GM19397 (cell line): Measurements from ENCODE around the gene VTI1B.
A peak's percentile ranks its signal among the peaks of the same experiment; 100 is the strongest.
"Not testable (repeated sequence)": the region's sequence is repeated elsewhere in the genome, so short reads cannot be mapped to it uniquely, and the experiment has no call there.

Experiments used
- ATAC-seq: cut with Tn5 transposase; IDR thresholded peaks from one replicate; pipeline ENCODE4 v1.9.1; 2021; ENCODE audit warnings: mild to moderate bottlenecking, moderate library complexity; ENCODE audit not compliant: unreplicated experiment

VTI1B gene, protein sequence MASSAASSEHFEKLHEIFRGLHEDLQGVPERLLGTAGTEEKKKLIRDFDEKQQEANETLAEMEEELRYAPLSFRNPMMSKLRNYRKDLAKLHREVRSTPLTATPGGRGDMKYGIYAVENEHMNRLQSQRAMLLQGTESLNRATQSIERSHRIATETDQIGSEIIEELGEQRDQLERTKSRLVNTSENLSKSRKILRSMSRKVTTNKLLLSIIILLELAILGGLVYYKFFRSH

DNA sequence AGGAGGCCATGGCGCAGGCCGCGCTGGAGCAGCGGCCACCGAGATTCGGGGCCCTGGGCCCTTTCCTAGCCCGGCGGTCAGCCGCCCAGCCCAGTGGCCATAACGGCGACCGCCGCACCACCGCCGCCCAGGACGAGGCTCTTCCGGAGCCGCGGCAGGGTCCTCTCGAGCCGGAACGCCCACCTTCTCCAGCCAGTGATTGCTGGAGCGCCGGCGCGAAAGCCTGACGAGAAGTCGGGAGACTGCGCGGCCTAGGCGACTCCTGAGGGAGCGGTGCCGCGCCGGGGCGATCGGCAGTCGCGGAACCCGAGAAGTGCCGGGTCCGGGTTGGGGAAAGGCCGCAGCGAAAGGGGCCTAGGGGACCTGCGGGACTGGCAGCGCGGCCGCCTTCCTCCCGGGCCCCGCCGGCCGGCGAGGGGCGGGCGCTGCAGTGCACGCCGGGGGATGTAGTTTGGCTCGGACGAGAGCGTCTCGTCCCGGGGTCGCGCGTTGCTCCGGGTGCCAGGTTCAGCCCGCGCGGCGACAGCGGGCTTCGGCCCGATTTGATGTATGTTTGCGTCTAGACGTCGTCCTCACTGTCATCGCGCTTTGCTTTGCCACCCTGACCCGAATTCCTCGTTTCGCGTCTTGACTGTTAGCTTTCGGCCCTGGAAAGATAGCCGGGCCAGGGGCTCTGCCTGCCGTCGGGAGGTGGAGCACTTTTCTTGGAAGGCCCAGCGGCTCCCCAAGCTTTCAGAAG is at the start of gene VTI1B:
VTI1B (minus strand) TSS at position 153 of the 739 bp plus-strand sequence; CDS start at position 10, 143 bp downstream.
- ATAC-seq = peak; percentile 90

DNA sequence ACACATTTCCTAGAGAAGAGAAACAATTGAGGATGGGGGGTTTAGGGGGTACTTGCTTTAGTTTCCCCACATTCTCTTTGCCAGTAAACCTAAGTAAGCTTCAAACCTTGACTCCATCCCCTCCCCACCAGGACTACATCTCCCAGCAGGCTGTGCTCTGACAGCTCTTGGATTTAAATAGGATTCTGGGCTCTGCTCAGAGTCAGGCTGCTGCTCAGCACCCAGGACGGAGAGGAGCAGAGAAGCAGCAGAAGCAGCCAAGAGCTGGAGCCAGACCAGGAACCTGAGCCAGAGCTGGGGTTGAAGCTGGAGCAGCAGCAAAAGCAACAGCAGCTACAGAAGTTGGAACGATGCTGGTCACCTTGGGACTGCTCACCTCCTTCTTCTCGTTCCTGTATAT is 47.9 kb upstream of the VTI1B start:
- ATAC-seq = no peak

DNA sequence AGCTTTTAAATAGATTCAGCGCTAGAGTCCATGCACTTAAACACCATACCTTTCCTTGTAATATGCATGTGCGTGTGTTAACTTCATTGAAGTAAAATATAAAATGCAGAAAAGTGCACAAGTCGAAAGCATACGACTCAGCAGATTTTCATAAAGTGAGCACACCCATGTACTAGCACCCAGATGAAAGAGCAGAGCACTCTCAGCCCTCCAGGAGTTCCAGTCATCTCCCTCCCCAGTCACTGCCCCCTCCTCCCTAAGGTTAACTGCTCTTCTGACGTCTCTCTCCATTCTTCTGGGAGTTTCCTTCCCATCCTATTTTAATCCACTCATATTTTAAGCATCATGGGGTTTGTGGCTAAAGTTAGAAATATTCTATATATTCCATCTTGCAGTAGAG is 47.4 kb upstream of the VTI1B start:
- no peak for ATAC-seq

DNA sequence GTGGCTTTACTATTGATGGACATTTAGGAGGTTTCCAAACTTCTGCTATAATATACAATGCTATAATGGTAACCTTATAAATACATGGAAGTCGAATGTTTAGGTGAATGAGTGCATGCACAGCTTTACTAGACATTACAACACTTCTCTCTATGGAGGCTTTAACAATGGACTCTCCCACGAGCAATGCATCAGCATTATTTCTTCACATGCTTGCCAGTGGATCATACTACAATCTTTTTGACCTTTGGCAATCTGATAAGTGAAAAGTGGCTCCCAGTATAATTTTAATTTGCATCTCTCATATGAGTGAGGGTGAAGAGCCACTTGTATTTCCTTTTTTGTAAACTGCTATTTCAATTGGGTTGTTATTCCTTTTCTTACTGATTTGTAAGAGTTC is 45.4 kb upstream of the VTI1B start:
- ATAC-seq = no peak

DNA sequence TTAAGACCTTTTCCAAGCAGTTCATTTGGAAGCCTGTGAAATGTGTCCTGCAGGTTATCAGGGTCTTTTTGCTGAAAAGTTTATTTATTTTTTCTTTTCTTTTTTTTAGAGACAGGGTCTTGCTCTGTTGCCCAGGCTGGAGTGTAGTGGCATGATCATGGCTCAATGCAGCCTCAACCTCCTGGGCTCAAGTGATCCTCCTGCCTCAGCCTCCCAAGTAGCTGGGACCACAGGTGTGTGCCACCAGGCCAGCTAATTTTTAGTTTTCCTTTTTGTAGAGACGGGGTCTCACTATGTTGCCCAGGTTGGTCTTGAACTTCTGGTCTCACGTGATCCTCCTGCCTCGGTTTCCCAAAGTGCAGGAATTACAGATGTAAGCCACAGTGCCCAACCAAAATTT is 45.0 kb upstream of the VTI1B start:
- ATAC-seq = not testable (repeated sequence)

DNA sequence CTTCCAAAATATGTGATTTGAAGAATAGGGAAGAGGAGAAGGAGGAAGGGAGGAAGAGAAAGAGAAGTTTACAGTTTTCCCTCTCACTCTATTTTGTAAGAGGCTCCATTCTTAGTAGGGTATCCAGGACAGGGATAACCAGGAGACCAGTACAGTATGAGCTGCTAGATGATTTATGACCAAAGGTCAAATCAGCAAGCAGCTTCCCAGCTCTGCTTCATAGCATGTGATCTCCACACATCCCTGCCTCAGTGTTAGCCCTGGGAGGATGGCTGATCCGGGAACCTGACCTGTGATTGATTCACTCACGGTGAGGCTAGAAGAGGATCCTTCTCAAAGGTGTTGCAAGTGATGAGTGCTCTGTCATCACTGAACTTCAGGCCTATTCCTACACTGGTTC is 43.8 kb upstream of the VTI1B start:
- no peak for ATAC-seq

DNA sequence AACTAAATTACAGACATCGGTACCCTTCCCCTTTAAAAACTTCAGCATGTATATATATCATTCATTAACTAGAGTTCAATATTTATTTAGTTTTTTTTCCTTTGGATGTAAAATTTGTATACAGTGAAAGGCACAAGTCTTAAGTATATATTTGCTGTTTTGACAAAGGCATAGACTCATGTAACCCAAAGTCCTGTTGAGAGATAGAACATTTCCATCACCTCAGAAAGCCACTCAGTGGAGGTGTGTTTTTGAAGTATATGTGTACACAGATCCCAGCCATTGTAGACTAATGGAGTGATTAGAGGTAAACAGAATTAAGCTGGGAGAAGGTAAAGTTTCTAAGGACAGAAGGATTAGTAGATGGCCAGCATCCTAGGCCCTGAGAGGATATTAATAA is 42.6 kb upstream of the VTI1B start:
- ATAC-seq = no peak

DNA sequence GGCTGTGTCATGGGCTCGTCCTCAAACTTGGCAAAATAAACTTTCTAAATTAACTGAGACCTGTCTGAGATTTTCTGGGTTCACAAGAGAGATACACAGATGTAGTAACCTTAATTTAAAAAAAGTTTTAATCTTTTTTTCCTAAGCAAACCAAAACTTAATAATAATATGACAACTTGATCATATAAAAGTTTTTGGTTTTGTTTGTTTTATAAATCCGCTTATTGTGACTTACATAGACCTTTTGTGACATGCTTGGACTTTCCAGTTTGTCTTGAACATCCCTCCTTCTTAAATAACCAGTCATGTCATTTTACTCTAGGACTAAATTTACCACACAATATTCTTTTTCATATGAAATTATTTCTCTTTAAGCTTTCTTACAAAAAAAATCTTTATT is 35.8 kb upstream of the VTI1B start:
- ATAC-seq = no peak

DNA sequence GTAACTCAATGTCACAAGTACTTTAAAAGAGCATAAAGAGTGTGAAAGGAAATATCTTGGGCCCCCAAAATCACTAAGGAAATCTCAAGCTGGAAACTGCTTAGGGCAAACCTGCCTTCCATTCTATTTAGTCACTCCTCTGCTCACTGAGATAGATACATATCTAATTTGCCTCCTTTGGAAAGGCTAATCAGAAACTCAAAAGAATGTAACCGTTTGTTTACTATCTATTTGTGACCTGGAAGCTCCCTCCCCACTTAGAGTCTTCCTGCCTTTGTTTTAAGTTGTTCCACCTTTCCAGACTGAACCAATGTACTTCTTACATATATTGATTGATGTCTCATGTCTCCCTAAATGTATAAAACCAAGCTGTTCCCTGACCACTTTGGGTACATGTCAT is 35.4 kb upstream of the VTI1B start:
- not testable (repeated sequence) for ATAC-seq

DNA sequence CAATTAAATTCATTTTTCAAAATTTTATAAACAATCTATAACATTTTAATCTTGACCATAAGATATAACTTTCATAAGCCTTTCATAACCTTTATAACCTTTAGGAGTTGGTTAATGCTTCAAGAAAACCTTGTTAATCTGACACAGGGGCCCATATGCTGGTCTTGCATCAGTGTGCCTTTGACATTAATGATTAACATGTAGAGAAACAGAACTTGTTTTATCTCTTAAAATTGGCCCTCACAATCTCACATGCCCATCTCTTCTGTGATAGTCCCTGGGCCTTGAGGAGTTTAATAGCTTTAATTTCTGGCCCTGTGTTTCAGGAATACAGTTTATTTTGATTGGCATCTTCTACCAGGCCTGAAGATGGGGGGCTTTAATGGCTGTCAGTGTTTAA is 34.9 kb upstream of the VTI1B start:
- ATAC-seq = not testable (repeated sequence)

DNA sequence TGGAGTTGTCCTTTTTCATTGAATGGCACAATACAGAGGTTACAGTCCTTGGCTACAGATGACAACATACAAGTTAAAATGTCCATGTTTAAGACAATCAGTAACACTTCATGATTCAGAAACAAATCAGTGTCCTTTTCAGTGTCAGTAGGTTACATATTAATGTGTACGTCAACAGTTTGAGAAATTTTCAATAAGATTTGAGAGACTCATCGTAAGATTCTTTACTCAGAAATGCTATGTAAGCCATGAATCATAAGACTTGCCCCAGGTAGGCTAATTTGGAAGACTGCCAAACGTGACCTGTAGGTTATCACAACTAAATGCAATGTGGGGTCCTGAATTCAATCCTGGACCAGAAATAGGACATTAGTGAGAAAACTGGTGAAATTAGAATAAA is 30.8 kb upstream of the VTI1B start:
- no peak for ATAC-seq

DNA sequence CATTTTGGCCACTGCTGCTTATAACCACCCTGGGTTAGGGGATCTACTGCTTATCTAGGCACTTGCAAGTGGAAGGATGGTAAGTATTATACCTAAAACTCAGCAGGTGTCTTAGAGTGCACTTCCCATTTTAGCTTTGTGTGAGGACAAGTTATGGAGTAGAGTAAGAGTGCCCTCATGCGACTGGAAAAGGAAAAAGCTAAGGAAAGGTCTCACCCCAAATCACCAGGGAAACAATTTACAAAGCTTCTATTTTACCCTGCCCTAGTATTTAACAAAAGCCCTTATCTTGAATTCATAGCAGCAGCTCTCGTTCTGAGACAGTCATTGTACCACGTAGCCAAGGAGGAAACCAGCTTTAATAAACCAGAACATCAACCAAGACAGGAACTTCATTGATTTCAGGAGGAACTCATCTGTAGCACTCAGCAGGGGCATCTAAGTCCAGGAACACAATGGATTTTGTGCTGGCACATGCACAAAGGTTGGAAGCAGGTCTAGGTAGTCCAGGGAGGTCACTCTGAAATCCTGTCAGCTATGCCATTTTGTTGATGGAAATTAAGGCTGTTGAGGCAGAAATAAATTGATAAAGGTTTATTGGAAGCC is 30.2 kb upstream of the VTI1B start:
- no peak for ATAC-seq

DNA sequence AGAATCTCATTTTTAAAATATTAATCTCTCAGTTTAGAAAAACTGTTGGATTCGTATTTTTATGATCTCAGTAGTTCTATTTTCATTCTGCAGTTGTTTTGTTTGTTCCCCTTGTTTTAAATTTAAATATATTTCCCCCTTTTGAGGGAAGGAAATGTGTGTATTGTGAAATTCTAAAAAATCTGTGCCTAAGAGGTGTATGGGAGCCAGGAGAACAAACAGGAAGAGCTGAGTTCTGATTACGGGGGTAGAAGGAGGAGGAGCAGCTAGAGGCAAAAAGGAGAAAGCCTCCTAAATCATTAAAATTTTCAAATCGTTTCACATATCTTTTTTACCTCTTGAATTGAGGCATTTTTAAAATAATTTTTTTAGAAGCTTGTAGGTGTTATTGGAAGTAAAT is 29.6 kb upstream of the VTI1B start:
- no peak for ATAC-seq

DNA sequence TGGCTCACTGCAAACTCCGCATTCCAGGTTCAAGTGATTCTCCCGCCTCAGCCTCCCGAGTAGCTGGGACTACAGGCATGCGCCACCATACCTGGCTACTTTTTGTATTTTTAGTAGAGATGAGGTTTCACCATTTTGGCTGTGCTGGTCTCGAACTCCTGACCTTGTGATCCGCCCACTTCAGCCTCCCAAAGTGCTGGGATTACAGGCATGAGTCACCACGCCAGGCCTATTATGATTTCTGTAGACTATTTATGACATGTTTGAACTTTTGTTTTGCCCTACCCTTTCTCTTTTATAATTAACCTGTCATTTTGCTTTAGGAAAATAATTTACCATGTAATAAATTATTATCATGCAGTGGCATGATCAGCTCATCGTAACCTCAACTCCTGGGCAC is 27.1 kb upstream of the VTI1B start, which contains the start of gene RDH12:
RDH12 (plus strand) TSS at position 395 of the 400 bp plus-strand sequence. CDS start 20,757 bp downstream, outside the sequence.
- ATAC-seq = not testable (repeated sequence)

DNA sequence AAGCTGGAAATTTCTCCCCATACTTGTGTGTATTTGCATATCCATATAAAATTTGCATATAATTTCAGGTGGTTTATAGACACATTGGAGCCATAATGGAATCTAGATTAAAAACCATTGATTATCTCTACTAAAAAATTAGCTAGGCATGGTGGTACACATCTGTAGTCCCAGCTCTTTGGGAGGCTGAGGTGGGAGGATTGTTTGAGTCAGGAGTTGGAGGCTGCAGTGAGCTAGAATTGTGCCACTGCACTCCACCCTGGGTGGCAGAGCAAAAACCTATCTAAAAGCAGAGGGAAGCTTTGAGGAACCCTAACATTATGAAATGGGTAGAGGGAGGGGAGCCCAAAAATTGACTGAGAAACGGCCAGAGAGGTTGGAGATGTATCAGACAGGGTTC is 23.7 kb upstream of the VTI1B start:
- ATAC-seq = no peak

DNA sequence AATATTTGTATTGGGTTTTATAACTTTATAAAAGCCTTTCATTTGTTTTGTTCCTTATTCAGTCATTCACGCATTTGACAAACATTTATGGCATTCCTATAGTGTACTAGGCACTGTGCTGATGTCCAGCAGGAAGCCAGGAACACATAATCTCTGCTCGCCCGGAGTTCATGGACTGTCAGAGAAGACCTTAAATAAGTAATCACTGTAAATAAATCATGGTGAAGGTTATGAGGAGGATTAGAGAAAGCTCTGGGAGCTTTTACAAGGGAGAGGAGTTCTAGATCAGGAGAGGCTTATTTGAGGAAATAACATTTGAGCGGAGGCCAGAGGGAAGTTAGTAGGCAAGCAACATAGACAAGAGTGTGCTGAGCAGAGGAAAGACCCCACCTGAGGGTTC is 22.6 kb upstream of the VTI1B start:
- no peak for ATAC-seq

DNA sequence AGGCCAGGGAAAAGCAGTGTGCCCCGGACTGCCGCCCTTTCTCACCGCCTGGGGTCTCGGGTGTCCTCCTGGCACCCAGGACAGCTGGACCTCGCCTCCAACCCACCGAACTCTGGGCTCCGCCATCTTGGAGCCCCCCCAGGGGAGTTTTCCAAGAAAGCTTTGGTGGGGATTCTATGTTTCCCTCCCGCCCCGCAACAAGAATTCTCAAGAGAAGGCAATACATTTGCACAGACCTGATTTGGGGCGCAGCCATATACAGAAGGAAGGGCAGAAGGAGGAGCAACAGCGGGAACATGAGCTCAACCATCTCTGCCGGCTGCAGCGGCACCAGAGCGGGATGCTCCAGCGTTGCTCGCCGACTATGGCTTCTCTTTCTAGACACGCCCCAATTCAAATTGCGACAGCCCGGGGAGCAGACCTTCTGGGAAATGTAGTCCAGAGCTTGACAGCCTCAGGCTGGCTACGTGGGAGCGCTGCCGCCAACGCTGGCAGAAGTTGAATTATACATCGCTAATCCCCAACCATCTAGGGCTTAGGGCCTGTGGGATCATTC is 21.0 kb upstream of the VTI1B start, which contains the start of gene RDH11:
RDH11 (minus strand) TSS at position 371 of the 556 bp plus-strand sequence; CDS start at position 310, 61 bp downstream.
- ATAC-seq = peak; percentile 92

DNA sequence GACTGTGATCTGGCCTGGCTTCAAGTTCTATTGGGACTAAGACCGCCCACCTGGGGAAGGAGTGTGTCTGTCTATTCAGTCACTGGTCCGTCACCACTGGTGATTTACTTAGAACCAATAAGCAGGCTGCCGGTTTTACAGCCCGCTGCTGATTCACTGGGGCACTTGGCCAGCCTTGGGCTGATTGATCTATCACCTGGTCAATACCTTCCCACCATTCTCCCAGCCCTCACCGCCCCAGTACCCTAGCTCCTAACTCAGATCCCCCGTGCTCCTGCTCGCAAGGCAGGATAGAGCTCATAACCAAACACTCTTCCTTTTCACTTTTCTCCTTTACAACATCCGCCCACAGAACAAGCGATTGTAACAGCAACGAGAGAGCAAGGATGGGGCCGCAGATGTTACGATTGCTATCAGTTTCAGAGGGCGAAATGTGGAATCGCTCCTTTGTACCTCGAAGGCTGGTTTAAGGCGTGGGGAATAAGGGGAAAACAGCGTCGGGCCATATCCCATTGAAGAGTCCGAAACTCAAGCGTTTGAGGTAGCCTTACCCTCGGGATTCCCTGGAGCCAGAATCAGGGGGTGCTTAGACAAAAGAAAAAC is 20.5 kb upstream of the VTI1B start:
- peak; percentile 79 for ATAC-seq

DNA sequence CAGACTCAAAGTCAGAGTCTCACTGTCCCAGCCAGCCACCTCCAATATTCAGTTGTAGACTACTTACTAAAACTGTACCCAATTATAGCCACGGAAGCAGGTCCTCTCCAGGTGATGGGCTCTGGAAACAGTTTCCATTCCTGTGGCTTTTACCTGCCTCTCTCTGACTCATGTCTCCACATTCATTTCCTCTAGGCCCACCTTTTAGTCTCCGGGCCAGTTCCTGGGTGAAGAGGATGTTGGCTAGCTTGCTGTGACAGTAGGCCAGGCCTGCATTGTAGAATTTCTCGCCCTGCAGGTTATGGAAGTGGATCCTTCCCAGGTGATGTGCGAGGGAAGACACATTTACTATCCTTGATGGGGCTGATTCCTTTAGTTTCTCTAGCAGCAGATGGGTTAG is 15.6 kb upstream of the VTI1B start:
- no peak for ATAC-seq

DNA sequence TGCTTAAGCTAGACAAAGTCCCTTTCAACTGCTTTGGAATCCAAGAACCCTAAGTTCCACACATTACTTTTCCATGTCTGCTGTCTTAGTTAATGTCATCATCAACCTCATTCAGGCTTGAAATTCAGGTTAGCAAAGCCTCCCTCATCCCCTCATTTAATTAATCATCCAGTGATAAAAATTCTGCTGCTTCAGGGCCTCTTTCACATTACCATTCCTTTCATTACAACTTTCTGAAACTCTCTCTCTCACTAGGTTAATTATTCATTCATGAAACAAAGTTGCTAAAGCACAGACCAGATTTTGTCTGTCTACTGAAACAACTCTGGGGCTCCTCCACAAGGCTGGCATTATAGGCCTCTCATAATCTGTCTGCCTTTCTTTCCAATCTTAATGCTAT is 9.4 kb upstream of the VTI1B start:
- no peak for ATAC-seq

DNA sequence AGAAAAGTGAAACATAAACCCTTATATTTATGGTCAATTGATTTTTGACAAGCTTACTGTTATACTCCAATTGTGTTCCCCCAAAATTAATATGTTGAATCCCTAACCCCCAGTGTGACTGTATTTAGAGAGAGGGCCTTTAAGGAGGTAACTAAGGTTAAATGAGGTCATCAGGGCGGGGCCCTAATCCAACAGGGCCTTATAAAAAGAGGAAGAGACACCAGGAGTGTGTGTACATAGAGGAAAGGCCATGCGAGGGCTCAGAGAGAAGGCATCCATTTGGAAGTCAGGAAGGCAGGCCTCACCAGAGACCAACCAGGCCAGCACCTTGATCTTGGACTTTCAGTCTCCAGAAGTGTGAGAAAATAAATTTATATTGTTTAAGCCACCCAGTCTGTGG is 6.5 kb upstream of the VTI1B start:
- no peak for ATAC-seq
